BE2C (cell line): ENCODE results near the gene PI4KB.
A peak's percentile ranks its signal among the peaks of the same experiment; 100 is the strongest.

Source experiments
- DNase-seq: peaks from one replicate; pipeline ENCODE4 v3.0.0-alpha.2; 2020
- H3K27me3 ChIP-seq: fragments of 250-450 bp; sonication (Bioruptor Pico); 2 replicates; pipeline ENCODE4 v1.5.1; 2020; ENCODE audit warnings: mild to moderate bottlenecking
- H3K36me3 ChIP-seq: fragments of 250-450 bp; sonication (Bioruptor Pico); 2 replicates; pipeline ENCODE4 v1.5.1; 2020; ENCODE audit warnings: mild to moderate bottlenecking
- H3K4me1 ChIP-seq: fragments of 250-450 bp; sonication (Bioruptor Pico); 2 replicates; pipeline ENCODE4 v1.5.1; 2020
- H3K4me3 ChIP-seq: 2 replicates; pipeline ENCODE4 v1.5.1; 2011; ENCODE audit warnings: low read depth, low read length
- H3K9me3 ChIP-seq: fragments of 250-450 bp; sonication (Bioruptor Pico); 2 replicates; pipeline ENCODE4 v1.5.1; 2020
- TF ChIP-seq, protein P1 (sequence below): IDR thresholded peaks from 2 replicates; pipeline ENCODE4 v1.5.1; 2012; ENCODE audit warnings: mild to moderate bottlenecking, low read depth, low read length

Gene PI4KB

DNA sequence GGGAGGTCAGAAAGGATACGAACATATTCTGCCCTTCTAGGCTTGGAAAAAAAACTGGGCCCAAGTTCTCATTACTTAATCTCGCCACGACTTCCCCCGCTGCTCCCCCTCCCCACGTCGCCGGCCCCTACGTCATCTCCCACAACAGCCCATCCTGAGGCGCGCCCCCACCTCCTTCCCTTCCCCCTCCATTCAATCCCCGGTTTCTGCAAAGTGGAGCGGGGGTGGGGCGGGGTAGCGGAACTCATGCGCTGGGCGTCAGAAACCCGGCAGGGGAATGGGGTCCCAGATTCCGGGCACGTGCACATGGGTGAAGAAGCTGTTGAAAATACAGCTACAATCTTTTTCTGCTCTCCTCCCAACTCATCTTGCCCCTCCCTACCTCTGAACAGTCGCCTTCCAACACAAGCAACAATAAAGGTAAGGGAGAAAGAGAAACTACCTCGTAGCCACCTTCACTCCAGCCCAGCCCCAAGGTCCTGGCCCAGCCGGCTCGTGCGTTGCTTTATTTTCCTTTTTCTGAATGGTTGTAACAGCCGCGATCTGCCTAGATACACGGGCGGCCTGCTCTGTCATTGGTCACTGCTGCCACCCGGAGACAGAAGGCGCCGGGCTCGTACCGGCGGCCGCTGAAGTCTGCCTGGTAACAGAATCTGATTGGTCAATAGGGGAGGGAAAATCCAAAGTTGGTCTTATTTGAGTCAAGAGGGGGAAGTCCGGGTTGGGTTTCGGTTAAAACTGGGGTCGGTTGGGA lies 19.7 kb upstream of the PI4KB start, which contains the start of gene RFX5:
TSS of gene RFX5 (minus strand) at position 484 of the 754 bp plus-strand sequence. CDS start 932 bp downstream, outside the sequence.
- Histone ChIP-seq H3K4me1 (peaks cover 8% of the 10 kb centered on the region), H3K4me3 (peak within 1 kb of the TSS; percentile 89), H3K9me3 (no peaks in the 10 kb centered on the region), H3K36me3 (peaks cover 10% of the 10 kb centered on the region), H3K27me3 (no peaks in the 10 kb centered on the region)
- DNase-seq = peak; percentile 94
- TF ChIP-seq, protein P1, sequence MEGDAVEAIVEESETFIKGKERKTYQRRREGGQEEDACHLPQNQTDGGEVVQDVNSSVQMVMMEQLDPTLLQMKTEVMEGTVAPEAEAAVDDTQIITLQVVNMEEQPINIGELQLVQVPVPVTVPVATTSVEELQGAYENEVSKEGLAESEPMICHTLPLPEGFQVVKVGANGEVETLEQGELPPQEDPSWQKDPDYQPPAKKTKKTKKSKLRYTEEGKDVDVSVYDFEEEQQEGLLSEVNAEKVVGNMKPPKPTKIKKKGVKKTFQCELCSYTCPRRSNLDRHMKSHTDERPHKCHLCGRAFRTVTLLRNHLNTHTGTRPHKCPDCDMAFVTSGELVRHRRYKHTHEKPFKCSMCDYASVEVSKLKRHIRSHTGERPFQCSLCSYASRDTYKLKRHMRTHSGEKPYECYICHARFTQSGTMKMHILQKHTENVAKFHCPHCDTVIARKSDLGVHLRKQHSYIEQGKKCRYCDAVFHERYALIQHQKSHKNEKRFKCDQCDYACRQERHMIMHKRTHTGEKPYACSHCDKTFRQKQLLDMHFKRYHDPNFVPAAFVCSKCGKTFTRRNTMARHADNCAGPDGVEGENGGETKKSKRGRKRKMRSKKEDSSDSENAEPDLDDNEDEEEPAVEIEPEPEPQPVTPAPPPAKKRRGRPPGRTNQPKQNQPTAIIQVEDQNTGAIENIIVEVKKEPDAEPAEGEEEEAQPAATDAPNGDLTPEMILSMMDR = no peak

DNA sequence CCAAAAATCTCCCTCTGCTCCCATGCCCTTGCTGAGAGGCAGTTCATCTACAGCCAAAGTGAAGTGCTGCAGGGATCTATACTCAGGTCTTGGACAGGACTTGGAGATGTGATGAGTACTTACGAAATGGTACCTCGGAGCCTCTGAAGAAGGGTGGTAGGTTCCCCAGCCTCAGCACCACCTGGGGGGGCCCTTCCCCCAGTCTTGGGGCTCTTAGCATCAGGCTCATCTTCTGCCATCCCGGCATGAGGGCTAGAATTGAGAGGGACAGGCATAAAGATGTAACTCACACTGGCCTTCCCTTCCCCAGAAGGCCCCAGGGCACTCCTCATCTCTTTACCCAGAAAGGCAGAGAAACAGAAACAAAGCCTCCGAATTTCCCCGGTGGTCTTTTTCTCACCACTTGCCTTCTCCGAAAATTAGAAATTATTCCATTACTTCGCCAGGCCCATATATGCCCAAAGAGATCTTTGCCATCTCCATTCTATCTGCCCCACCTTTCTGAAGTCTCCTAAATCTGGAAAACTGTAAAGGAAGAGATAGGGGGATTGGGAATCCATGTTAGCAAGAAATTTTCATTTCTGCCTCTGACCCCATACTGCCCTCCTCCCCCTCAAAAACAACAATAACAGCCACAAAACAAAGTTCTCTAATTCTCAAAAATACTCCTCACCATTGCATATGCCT lies 19.0 kb upstream of the PI4KB start:
- Histone ChIP-seq H3K9me3 (no peaks in the 10 kb centered on the region), H3K4me1 (peaks cover 8% of the 10 kb centered on the region), H3K27me3 (no peaks in the 10 kb centered on the region), H3K4me3 (peak overlapping the region; percentile 89), H3K36me3 (peaks cover 10% of the 10 kb centered on the region)
- TF ChIP-seq, protein P1 = no peak
- DNase-seq = no peak

DNA sequence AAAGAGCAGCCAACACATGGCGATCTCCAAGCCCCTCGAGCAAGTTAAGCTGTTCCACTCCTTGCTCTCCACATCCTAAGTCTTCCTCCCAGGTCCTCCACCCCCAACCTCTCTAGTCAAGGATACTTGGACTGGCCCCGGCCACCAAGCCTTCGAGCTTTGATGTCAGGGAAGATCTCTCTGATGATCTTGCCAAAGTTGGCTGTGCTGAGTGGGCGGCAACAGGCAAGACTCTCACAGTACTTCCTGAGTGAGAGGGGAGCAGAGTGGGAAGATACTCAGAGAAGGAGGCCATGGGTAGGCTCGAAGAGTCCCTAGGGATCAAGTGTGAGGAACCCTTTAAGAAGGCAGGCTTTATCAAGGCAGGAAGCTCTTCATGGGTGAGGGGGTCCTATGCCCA lies 17.1 kb upstream of the PI4KB start:
- H3K27me3 ChIP-seq = no peaks in the 10 kb centered on the region
- H3K4me3 ChIP-seq = no peak overlapping the region
- H3K4me1 ChIP-seq = peaks cover 8% of the 10 kb centered on the region
- peaks cover 10% of the 10 kb centered on the region for H3K36me3 ChIP-seq
- no peak for DNase-seq
- no peaks in the 10 kb centered on the region for H3K9me3 ChIP-seq
- TF ChIP-seq, protein P1 = no peak

DNA sequence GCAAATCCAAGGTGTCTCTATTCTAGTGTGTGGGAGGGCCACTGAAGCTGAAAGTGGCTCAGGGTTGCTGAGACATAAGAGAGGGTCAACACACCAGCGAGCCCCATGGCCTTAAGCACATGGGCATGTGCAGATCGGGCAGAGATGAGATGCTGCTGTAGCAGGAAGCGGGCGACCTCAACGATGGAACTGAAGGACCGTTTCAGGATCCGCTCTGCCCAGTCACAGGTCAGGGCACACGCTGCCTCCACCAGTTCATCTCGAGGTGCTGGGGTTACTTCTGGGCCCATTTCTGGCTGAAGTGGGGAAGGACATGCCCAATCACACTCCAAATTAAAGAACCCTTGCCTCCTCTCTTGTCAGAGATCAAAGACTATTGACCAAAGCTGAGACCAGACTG lies 16.4 kb upstream of the PI4KB start:
- TF ChIP-seq, protein P1 = no peak
- Histone ChIP-seq H3K4me3 (no peak overlapping the region), H3K36me3 (peaks cover 10% of the 10 kb centered on the region), H3K9me3 (no peaks in the 10 kb centered on the region), H3K4me1 (peaks cover 8% of the 10 kb centered on the region), H3K27me3 (no peaks in the 10 kb centered on the region)
- DNase-seq = no peak

DNA sequence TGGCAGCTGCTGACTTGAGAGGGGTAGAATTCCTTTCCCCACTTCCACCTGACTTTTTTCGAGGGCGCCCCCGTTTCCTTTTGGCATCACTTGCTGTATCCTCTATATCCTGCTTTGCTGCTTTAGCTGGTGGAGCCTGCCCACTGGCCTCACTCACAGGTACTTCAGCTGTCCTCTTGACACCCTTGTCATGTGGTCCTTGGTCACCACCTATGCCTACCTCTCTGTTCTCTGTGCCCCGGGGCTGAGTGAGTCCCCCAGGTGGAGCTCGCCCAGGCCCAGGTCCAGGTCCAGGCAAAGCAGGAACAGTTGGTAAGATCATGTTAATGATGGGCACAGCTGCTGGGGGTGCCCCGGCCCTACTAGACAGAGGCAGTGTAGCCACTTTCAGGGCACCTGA lies 15.4 kb upstream of the PI4KB start:
- no peak for DNase-seq
- H3K27me3 ChIP-seq = no peaks in the 10 kb centered on the region
- TF ChIP-seq, protein P1 = no peak
- H3K36me3 ChIP-seq = peaks cover 10% of the 10 kb centered on the region
- H3K9me3 ChIP-seq = no peaks in the 10 kb centered on the region
- H3K4me3 ChIP-seq = no peak overlapping the region
- peaks cover 4% of the 10 kb centered on the region for H3K4me1 ChIP-seq

DNA sequence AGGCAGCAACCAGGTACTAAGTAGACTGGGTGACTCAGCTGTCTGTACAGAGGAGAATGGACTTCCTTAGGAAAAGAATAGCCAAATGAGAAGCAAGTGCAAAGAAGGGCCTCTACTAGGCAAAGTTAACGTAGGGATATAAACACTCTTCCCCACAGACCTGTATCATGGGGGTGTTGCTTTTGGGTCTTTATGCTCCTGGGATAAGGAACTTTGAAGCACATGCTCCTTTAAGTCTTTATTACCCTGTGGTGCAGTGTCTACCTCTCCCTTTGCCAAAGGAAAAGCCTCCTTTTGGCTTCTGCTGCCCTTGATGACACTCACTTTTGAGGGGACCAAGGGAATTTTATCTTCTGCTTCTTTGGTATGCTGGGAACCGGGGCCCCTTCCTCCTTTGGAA lies 14.8 kb upstream of the PI4KB start:
- no peak for DNase-seq
- Histone ChIP-seq H3K27me3 (no peaks in the 10 kb centered on the region), H3K4me3 (no peak overlapping the region), H3K4me1 (peaks cover 3% of the 10 kb centered on the region), H3K36me3 (peaks cover 10% of the 10 kb centered on the region), H3K9me3 (no peaks in the 10 kb centered on the region)
- TF ChIP-seq, protein P1 = no peak
